Right ventricle myocardium inferior (tissue), 1 donor: ENCODE results near the gene LDLRAD3. TPM values are rescaled to one million over a fixed set of nuclear protein-coding genes. Genes with fewer than 3 reads are reported as not detected.
A peak's percentile ranks its signal among the peaks of the same experiment; 100 is the strongest.

Source experiments
- ATAC-seq: fragments of 200-7000 bp; cut with Tn5 transposase; one replicate; pipeline ENCODE4 v1.9.1; 2020; ENCODE audit warnings: mild to moderate bottlenecking, moderate library complexity
- DNase-seq: peaks from one replicate; pipeline ENCODE4 v3.0.0; 2021; ENCODE audit errors: missing footprints
- intact Hi-C: fragments of 100-400 bp; cut with DNase I; formaldehyde crosslinking; loops from one replicate; pipeline ENCODE4 v1.11.0; 2022
- total RNA-seq: library from RNA; stranded (reverse); fragmentation: NEBNext Ultra II Directional; extraction: Animal tissue kit (Norgen Biotek cat#: 25700); gene quantifications from one replicate; pipeline ENCODE4 v1.2.1, GENCODE V29; 2021
- donor health status: DM: no; HTN: yes; CAD: no; lungs with severe emphysema.

LDLRAD3 gene
- total RNA-seq, 1 donor from 2014 or later: 1.7 TPM

- no peak for DNase-seq
- ATAC-seq: no peak
- intact Hi-C loops: no loop called here
These were observed 249.4 kb downstream of the LDLRAD3 start for GRCh38 chr11:36193290-36193619.

DNA sequence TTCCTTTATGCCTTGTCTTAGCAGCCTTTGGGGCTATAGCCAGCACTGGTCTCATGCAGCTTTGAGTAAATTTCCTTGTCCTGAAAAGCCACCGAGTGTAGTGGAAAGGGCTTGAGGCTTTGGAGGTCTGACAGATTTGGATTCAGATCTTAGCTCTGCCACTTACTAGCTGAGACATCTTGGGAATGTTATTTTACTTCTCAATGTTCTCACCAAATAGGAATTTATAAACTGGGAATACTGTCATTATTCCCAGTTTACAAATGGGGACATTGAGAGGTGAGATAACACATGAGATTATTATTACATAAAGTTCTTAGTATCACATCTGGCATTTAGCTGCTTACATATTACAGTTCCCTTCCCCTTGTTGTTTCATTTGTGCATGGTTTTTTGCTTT, 249.9 kb downstream of the LDLRAD3 start:
- ATAC-seq: no peak
- no peak for DNase-seq
- intact Hi-C loops: no loop called here

DNA sequence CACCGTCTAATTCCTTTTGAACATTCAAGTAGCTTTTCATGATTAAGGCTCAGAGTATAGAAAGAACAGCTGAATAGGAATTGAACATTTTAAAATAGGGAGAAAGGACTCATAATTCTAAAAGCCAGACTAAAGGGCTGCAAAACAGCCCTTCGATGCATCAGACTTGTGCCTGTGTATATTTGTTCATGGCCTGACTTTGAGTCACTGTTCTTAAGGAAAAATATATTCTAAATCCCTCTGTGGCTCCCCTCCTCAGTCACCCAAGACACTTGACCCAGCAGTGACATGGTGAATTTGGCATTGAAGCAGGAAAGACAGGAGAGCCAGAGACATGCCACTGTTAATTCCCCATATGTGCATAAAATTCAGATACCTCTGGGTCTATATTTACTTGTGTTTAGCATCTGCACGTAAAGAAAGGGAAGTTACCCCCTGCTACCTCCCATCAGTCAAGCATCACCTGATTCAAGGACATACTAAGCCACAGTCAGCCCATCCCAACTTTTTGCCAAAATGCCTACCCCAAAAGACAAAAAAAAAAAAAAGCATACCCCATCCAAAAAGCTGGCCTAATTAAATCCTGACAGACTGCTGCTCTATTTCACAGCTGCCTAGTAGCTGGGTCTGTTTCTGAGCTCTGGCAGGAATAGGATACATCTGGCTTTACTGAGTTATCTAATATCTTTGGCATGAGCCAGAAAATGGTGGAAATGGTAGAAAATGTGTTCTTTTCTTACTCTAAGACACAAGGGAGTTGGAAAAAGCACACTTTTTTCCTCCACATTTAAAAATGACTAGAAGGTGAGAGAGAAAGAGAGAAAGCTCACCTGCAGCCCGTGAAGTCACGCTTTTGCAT, 251.9 kb downstream of the LDLRAD3 start:
- intact Hi-C loops: no loop called here
- ATAC-seq: peak; percentile 88
- DNase-seq: no peak

- ATAC-seq (peak; percentile 82), DNase-seq (no peak)
- intact Hi-C loops: no loop called here
These were observed 252.6 kb downstream of the LDLRAD3 start for GRCh38 chr11:36196411-36196998.

GRCh38 chr11:36201411-36201810, 257.5 kb downstream of the LDLRAD3 start:
- intact Hi-C loops: no loop called here
- no peak for DNase-seq
- ATAC-seq: no peak

- ATAC-seq (no peak), DNase-seq (no peak)
- intact Hi-C loops: no loop called here
These were observed 261.7 kb downstream of the LDLRAD3 start for GRCh38 chr11:36205536-36205935.

DNA sequence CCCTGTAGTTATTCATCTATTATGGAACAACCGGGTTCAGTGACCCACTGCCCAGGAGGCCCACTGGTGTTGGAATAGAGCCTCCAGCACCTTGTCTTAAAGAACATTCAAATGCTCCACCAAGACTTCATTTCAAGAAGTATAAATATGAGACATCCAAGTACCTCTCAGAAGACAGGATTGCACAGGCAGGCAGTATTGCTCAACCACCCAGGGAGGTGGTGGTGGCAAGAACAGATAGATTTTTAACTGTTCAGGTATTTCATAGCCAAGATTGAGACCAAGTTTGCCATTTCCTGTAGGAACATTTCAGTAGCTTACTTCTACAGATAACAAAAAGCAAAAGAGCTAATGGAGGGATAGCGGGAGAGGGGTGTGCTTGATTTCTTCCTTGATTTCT, 266.7 kb downstream of the LDLRAD3 start:
- no peak for DNase-seq
- intact Hi-C loops: no loop called here
- no peak for ATAC-seq

GRCh38 chr11:36211761-36212430, 268.0 kb downstream of the LDLRAD3 start:
- intact Hi-C loops: no loop called here
- ATAC-seq (no peak), DNase-seq (no peak)

DNA sequence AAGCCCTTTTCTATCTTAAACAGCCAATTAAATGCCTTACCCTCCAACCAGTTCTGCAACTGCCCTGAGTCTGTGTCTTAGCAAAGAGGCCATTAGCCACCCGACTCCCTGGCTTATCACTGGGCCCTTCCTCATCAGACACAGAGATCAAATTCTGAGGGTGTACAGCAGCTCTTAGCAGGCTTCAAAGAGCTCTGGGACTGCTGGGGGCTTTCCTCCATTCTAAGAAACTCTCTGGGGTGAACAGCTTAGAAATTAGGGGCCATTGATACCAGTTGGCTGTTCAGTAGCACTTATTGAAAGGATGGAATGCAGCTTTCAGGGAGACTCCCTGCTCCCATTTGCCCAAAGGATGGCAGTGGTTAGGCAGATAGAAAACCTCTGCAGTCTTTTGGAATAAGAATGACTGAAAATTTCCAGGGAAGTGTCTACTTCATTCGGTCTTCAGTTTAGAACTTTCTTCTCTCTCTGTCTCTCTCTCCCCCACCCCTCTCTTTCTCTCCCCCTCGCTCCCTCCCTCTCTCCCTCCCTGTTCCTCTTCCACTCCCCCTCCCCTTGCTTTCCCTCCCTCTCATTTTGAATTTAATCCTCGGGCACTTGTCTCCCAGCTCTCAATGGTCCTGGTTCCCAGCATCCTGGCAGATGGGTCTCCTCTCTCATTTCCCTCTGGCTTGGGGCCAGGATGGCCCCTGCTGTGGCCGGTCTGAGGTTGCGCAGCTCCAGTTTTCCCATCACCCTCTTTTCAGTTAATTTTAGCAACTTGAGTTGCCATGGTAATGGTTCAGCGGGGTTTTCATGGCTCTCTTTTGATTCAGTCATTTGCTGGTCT, 268.9 kb downstream of the LDLRAD3 start:
- intact Hi-C loops: no loop called here
- DNase-seq (no peak), ATAC-seq (no peak)

GRCh38 chr11:36213393-36213840, 269.6 kb downstream of the LDLRAD3 start:
- ATAC-seq (no peak), DNase-seq (no peak)
- intact Hi-C loops: no loop called here

DNA sequence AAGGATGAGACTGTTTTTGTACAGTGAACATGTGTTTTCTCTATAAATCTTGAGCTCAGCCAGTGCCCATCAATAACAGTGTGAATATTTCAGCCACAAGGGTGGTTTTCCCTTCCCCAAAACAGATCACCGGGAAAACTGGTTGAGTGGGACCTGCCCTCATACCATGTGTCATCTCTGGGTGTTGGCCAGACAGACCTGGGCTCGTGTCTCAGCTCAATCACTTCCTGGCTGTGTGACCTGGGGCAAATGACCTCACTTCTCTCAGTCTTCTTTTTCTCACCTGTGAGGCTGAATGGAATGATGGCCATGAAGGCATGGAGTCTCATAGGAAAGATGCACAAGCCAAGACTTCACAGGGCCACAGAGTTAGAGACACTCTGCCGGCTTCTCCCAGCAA, 270.6 kb downstream of the LDLRAD3 start:
- intact Hi-C loops: no loop called here
- no peak for DNase-seq
- no peak for ATAC-seq

GRCh38 chr11:36214976-36215692, 271.3 kb downstream of the LDLRAD3 start:
- intact Hi-C loops: no loop called here
- no peak for DNase-seq

DNA sequence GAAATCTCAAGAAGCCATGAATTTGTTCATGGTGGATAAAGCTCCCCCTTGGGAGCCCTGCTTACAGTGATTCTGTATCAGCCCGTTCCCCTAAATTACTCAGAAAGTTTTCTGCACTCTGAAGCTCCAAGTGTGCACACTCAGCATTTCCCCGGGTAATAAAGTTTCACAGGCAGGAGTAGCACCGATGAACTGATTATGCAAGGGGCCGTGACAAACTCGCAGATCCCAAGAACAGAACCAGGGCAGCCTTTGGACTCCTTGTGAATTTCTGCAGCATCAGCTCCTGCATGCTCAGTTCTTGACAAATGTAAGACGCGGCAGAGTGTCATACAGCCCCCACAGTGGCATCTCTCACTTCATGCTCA, 271.8 kb downstream of the LDLRAD3 start:
- intact Hi-C loops: no loop called here
- ATAC-seq (no peak), DNase-seq (no peak)

More at GRCh38 chr11:36214976-36215692, 271.3 kb downstream of the LDLRAD3 start:
- no peak for ATAC-seq

- DNase-seq: no peak
- intact Hi-C loops: no loop called here
- no peak for ATAC-seq
These were observed 272.3 kb downstream of the LDLRAD3 start for GRCh38 chr11:36216061-36216615.

DNA sequence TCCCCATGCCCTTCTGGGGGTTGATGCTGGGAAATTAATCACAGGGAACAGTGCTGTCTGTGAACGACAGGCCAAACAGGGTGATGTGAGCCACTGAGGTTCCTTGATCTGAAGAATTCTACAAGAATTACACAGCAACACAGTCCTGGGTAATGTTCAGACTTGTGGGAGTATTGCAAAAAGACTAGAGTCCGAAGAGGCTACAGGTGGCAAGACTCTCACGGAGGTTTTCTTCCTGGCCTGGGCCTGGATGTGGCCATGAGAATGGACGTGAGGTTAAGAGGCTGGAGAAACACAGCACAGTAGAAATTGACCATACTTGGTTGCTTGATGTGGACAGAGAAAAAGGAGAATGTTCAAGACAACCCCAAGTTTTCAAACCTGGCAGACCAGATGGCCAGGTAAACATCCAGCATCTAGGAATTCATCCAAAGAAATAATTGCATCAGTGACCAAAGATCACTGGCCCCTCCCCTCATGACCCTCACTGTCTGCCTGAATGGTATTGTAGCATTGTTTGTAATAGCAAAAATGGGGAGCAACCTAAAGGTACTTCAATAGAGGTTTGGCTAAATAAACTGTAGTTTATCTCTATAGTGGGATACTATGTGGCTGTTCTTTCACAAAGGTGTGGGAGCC, 274.5 kb downstream of the LDLRAD3 start:
- intact Hi-C loops: no loop called here
- DNase-seq: no peak
- no peak for ATAC-seq

DNA sequence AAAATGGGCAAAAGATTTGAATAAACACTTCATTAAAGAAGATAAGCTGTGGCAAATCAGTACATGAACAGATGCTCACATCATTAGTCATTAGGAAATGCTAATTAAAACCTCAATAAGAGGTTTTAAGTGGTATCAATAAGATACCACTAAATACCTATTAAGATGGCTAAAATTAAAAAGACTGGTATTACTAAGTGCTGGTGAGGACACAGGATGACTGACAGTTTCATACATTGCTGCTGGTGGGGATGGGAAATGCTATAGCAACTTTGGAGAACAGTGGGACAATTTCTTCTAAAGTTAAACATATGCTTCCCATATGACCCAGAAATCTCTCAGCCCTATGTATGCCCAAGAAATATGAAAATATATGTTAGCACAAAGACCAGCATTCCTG, 276.1 kb downstream of the LDLRAD3 start:
- no peak for ATAC-seq
- intact Hi-C loops: no loop called here

DNA sequence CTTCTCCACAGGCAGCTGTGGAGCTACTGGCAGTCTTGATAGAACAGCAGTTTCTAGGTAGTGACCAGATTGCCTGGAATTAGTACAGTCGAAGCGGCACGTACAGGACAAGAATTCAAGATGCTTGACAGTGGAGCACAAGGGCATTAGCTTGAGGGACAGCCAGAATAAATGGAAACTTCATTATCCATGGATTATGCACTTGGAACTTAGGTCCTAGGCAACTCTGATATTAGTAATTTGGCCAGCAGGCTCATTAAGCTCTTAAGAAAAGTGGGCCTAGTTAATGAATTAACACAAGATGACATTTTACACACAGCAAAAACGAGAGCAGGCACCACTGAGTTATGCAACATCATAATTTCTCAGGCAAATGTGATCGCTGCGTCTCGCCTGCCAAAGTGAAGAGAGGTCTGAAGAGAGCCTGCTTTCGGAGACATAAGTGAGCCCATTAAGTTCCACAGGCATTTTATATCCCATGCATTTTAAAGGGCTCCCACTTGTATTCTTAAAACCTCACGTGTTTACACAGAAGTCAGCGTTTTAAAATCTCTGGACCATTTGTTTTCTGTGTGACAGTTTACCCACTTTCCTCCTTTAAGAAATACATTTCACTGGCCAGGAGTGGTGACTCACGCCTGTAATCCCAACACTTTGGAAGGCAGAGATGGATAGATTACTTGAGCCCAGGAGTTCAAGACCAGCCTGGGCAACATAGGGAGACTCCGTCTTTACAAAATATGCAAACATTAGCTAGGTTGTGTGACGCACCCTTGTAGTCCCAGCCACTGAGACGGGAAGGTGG, 279.2 kb downstream of the LDLRAD3 start:
- ATAC-seq: no peak
- intact Hi-C loops: no loop called here

More for the DNA sequence above, 276.1 kb downstream of the LDLRAD3 start:
- DNase-seq: no peak

More for the DNA sequence above, 279.2 kb downstream of the LDLRAD3 start:
- no peak for DNase-seq
